PFSK-1 (cell line): ENCODE measurements around the gene TIAM1.
A peak's percentile ranks its signal among the peaks of the same experiment; 100 is the strongest.

Source experiments
- FOXP2 ChIP-seq: optimal IDR thresholded peaks from 2 replicates; pipeline ENCODE3; 2011; ENCODE audit warnings: borderline replicate concordance, control low read depth, inconsistent platforms; ENCODE audit not compliant: insufficient read depth; ENCODE audit errors: extremely low read length, extremely low read depth
- POLR2AphosphoS5 ChIP-seq: IDR thresholded peaks from 2 replicates; pipeline ENCODE4 v1.6.1; 2012; ENCODE audit warnings: low read depth, mild to moderate bottlenecking, control low read depth, low read length, moderate library complexity
- SIN3A ChIP-seq: IDR thresholded peaks from 2 replicates; pipeline ENCODE4 v1.6.1; 2012; ENCODE audit warnings: mild to moderate bottlenecking, low read length, moderate library complexity, borderline replicate concordance; ENCODE audit not compliant: insufficient read depth
- TAF1 ChIP-seq: IDR thresholded peaks from 2 replicates; pipeline ENCODE4 v1.6.1; 2012; ENCODE audit warnings: low read length, control low read depth, borderline replicate concordance; ENCODE audit not compliant: insufficient read depth
- TF ChIP-seq, protein P1 (sequence below), 2 experiments: IDR thresholded peaks; 2 replicates each; pipeline versions ENCODE4 v1.6.1 to v1.8.0; 2011 to 2012; ENCODE audit warnings: low read depth in 2 of 2, low read length in 2 of 2, control low read depth in 1 of 2, inconsistent platforms in 1 of 2, mild to moderate bottlenecking in 1 of 2, moderate library complexity in 1 of 2; ENCODE audit not compliant: insufficient read depth in 1 of 2

DNA sequence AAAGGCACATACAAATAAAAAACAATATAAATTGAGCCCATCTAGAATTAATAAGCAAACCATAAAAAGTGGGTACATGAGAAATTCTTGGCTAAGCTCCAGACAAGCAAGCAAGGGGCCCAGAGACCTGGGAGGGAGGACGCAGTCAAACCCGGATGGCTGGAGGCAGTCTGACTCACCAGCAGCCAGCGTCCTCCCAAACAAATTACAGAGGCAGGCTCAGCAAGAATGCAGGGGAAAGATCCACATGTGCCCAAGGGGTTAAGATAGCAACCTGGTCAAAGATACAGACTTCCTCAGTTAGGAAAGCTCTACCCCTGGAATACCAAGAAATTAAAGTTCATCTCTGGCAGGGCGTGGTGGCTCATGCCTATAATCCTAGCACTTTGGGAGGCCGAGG, 7.4 kb upstream of the TIAM1 start:
- TF ChIP-seq POLR2AphosphoS5 (no peak), TAF1 (no peak), SIN3A (no peak), FOXP2 (peak; percentile 61)
- TF ChIP-seq, protein P1, sequence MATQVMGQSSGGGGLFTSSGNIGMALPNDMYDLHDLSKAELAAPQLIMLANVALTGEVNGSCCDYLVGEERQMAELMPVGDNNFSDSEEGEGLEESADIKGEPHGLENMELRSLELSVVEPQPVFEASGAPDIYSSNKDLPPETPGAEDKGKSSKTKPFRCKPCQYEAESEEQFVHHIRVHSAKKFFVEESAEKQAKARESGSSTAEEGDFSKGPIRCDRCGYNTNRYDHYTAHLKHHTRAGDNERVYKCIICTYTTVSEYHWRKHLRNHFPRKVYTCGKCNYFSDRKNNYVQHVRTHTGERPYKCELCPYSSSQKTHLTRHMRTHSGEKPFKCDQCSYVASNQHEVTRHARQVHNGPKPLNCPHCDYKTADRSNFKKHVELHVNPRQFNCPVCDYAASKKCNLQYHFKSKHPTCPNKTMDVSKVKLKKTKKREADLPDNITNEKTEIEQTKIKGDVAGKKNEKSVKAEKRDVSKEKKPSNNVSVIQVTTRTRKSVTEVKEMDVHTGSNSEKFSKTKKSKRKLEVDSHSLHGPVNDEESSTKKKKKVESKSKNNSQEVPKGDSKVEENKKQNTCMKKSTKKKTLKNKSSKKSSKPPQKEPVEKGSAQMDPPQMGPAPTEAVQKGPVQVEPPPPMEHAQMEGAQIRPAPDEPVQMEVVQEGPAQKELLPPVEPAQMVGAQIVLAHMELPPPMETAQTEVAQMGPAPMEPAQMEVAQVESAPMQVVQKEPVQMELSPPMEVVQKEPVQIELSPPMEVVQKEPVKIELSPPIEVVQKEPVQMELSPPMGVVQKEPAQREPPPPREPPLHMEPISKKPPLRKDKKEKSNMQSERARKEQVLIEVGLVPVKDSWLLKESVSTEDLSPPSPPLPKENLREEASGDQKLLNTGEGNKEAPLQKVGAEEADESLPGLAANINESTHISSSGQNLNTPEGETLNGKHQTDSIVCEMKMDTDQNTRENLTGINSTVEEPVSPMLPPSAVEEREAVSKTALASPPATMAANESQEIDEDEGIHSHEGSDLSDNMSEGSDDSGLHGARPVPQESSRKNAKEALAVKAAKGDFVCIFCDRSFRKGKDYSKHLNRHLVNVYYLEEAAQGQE (IDR thresholded peaks at IDR 0.05; ENCODE audit: insufficient read depth in 1 of 2, low read depth in 2 of 2, low read length in 2 of 2), result 0 out of 4 replicates have a peak, but pooled peaks of 1 of the 2 experiments have one; percentile 28
